HG03565 (cell line): ENCODE data around the gene PRRG3.

Experiments used
- ATAC-seq: cut with Tn5 transposase; IDR thresholded peaks from one replicate; pipeline ENCODE4 v1.9.1; 2021; ENCODE audit warnings: mild to moderate bottlenecking, moderate library complexity; ENCODE audit not compliant: unreplicated experiment

Gene PRRG3

DNA sequence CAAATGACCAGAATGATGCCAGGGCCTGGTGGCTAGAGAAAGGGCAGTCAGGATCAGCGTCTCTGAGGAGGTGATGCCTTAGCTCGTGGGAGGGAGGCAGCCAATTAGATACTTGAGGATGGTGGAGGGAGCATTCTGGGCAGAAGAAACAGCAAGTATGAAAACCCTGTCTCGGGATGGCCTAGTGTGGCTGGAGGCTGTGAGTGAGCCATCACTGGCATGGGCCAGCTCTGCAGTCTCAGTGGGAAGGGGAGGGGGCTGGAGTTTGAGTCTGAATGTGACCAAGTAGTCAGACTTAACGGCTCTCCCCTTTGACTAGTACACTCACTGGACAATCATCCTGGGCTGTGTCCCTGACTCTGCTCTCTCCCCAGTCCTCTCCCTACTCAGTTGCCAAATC lies 46.3 kb downstream of the PRRG3 start:
- no peak for ATAC-seq

DNA sequence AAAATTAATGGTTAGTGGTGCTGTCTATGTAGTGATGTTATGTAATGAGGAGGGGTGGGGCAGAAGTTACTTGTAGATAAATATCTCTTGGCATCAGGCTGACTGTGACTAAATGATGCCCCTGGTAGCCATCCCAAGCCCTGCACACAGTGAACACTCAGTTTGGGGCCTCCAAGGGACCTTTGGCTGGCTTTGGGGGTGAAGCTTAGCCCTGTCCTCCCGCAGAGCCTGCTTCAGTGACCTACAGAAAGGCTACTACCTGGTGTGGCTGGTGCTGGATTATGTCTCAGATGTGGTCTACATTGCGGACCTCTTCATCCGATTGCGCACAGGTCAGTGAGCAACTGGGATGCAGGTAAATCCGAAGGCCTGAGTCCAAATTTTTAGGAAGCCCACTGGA lies 47.1 kb downstream of the PRRG3 start:
- no peak for ATAC-seq

DNA sequence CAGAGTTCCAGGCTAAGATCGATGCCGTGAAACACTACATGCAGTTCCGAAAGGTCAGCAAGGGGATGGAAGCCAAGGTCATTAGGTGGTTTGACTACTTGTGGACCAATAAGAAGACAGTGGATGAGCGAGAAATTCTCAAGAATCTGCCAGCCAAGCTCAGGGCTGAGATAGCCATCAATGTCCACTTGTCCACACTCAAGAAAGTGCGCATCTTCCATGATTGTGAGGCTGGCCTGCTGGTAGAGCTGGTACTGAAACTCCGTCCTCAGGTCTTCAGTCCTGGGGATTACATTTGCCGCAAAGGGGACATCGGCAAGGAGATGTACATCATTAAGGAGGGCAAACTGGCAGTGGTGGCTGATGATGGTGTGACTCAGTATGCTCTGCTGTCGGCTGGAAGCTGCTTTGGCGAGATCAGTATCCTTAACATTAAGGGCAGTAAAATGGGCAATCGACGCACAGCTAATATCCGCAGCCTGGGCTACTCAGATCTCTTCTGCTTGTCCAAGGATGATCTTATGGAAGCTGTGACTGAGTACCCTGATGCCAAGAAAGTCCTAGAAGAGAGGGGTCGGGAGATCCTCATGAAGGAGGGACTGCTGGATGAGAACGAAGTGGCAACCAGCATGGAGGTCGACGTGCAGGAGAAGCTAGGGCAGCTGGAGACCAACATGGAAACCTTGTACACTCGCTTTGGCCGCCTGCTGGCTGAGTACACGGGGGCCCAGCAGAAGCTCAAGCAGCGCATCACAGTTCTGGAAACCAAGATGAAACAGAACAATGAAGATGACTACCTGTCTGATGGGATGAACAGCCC lies 48.6 kb downstream of the PRRG3 start:
- no peak for ATAC-seq

DNA sequence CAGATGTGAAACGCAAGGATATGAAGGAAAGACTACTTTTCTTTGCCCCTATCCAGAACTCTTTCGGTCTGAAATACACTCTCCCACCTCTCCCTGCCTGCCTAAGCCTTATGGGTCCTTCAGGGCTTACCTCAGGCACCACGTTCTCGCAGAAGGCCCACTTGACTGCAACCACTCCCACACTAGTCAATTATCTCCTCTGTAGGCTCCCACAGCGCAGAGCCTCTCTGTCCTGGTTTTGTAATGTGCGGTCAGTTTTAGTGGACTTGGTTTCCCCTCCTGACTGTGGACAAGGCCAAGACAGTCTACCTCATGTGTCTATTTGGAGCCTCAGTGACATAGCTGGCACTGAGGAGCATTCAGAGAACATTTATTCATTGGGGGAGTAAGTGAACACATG lies 50.4 kb downstream of the PRRG3 start:
- no peak for ATAC-seq

DNA sequence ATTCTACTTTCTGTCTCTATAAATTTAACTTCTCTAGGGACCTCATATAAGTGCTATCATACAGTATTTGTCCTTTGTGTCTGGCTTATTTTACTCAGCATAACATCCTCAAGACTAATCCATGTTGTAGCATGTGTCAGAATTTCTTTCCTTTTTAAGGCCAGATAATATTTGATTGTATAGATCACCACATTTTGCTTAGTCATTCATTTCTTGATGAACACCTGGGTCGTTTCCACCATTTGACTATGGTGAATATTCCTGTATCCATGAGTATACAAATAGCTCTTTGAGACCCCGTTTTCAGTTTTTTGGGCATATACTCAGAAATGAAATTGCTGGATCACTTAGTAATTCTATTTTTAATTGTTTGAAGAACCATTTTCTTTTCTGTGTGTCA lies 51.2 kb downstream of the PRRG3 start:
- ATAC-seq = no peak

DNA sequence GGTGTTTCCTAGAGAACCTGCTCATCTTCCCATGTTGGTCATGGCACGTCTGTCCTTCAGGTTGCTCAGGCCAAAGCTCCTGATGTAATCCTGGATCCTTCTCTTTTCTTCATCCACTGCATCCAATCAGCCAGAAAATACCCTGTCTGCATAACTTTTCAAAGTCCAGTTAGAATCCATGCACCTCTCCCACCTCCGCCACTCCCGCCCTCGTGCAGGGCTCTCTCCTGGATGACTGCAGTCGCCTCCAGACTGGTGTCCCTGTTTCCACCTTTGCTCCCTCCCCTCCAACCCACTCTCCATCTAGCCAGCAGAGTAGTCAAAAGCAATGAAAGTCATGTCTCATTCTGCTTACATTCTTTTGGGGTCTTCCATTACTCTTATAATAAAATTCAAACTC lies 55.3 kb downstream of the PRRG3 start:
- ATAC-seq = no peak

DNA sequence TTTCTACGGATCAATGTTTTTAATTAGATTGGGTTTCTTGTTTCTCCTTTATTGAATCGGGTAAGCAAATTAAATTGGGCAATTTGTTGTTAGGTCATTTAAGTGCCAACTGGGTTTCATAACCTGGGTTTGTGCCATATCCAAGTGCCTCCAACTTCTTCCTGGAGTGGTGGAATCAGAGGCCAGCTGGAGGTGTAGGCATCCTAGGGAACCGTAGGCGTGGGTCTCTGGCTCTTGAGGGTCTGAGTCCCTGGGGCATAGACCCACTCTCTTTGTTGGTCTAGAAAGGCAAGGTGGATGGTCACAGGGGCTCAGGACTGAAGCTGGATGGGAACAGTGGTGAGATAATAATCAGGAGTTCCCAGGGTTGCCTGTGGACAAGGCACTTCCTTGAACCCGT lies 57.6 kb downstream of the PRRG3 start:
- no peak for ATAC-seq

DNA sequence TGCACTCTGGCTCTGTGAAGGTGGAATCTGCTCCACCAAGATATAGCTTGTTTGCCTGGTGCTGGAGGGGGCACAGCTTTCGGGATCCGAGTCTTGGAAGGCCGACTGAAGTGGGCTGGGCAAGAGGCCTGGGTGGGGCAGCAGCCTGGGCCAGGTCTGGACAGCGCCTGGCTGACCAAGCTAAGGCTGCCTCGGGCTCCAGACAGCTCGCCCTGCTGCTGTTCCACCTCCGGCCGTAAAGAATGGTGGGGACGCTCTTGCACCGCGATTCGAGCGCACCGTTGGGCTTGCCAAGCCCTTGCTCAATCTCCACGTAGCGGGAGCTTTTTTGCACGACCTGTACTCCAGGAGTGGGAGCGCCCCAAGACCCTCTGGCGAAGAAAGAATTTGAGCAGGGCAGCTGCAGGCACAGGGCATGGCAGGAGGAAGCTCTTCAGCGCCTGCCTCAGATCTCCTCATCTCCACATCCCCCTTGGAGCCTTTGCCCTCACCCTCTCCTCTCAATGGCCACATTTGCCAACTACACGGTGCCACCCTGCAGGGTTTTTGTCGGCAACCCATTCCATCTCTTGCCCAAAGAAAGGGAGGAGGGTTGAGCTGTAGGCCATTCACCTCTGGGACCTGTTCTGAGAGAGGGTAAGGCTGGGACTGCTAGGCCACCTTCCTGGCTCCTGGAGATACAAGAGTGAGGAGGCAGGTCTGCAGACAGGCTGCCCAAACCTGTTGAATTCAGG lies 58.2 kb downstream of the PRRG3 start:
- peak; percentile 70 for ATAC-seq

DNA sequence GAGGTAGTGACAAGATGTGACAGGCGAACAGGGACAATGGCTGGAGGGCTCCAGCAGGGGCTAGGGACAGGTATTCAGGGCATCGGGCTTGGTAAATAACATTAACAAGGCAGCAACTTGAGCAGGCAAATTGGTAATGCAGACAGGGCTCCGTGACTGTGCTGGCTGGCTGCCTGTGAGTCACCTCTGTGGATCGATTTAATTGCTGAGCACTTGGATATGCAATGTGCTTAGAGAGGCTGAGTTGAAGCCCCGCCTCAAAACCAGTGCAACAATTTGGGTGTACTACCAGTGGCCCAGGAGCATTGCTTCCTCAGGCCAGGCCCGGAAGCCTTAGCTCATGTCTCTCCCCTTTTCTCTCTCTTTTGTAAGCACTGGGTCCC lies 58.8 kb downstream of the PRRG3 start:
- no peak for ATAC-seq

DNA sequence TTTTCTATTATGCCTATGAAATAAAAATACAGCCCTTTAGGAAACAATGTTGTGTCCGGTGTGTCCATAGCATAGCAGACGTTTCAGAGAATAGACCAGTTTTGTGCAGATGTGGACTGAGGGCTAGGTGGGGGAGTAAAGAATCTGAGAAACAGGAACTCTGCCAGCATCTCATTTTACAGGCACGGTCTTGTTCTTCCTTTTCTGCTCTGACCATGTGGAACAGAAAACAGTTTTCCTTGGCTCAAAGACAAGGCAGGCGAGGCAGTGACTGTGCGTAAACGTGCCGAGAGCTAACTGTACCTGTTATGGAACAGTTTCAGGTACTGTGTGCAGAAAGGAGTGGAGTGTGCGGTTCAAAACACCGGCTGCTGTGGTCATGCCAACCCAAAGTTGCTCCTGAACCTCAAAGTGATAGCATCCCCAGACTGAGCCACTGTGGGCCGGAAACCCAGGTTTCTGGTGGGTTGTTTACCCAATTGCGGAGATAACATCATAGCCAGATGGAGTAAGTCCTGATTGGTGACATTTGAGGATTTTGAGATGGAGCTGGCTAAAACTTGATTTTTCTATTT lies 59.5 kb downstream of the PRRG3 start:
- ATAC-seq = no peak
